HG02973 (cell line): Measurements from ENCODE around the gene MRPS18B.
"Not testable (repeated sequence)": the region's sequence is repeated elsewhere in the genome, so short reads cannot be mapped to it uniquely, and the experiment has no call there.

Experiments
- ATAC-seq: cut with Tn5 transposase; IDR thresholded peaks from one replicate; pipeline ENCODE4 v1.9.1; 2021; ENCODE audit warnings: moderate library complexity; ENCODE audit not compliant: unreplicated experiment

The MRPS18B gene

DNA sequence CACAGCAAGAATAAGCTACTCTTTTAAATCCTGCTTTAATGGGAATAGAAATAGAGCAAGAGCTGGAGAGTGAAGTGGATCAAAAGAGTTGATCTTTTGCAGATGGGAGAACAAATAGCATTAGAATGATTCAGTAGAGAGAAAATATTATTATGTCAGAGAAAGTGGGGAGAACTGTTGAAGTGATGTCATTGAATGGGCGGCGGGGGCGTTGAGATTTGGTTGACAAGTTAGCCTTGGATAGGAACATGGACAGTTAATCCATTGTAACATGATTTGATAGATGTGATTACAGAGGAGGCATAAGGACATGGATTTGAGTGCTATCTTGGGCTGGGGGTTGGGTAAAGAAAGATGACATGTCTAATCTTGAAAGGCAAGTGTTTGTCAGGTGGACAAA lies 18.2 kb downstream of the MRPS18B start:
- ATAC-seq: no peak

- no peak for ATAC-seq
These were observed 22.8 kb downstream of the MRPS18B start for GRCh38 chr6:30640481-30640880.

DNA sequence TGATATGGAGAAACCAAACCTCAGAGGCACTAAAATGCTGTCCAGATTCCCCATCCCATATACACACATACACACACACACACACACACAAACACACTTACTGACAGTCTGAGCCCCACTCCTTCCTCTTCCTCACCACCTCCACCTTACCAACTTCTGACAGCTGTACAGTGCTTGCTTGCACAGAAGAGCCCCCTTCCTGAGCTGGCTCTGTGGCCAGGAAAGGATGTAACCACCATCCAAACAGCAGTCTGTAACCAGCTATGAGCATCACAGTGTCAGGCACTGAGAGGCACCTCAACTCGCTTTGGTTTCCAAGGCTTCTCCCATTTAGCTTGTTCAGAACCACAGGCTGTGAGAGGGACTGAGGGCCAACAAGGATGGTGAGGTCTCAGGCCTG lies 23.4 kb downstream of the MRPS18B start:
- no peak for ATAC-seq

GRCh38 chr6:30643656-30644055 lies 26.0 kb downstream of the MRPS18B start:
- no peak for ATAC-seq

- ATAC-seq: no peak
These were observed 27.1 kb downstream of the MRPS18B start for GRCh38 chr6:30644769-30645168.

DNA sequence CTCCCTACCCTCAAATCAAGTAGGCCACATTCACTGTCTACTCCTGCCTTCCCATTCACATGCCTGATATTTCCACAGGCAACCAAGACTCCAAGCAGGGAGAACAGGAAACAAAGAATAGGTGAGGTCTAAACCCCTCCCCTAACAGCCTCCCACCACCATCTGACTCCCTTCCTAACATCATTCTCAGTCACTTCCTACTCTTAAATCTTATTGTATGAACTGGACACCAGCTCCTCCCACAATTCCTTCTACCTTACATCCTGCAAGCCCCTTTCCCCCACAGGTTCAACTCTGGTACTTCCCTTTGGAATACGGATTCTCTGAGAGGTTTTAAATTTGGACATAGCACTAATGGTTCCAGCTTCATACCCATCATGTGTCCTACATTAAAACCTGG lies 28.3 kb downstream of the MRPS18B start:
- no peak for ATAC-seq

DNA sequence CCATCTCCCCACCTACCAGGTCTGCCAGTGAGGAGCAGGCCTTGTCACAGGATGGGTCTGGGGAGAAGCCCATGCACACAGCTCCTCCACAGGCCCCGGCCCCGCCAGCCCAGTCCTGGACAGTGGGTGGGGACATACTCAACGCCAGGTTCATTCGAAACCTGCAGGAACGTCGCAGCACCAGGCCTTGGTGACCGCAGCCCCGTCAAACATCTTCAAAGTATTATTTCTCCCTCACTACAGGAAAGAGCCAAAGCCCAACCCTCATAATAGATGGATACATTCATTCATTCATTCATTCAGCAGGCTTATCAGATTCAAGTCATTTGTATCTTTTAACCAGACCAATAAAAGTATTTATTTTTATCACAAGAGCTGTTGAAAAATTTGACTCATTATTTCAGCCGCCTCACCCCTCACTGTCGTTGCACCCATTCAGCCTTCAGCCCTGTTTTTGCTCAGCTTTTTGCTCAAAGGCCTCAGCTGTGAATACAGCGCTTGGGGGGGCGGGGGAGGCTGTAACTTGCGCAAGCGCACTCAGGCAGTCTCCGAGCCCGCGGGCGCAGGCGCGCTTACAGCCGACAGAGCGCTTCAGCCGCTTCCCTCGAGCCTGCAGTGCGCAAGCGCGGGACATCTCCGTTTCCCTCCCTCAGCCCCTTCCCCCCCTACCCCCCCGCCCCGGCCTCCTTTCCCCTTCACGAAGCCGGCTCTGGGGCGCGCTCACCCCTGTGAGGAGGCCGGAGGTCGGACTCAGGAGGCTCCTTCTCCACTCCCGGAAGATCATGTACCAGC lies 29.0 kb downstream of the MRPS18B start, which contains the start of gene C6orf136:
C6orf136 (plus strand) TSS at position 684 of the 792 bp plus-strand sequence; CDS start at position 783, 99 bp downstream.
- peak; percentile 41 for ATAC-seq

DNA sequence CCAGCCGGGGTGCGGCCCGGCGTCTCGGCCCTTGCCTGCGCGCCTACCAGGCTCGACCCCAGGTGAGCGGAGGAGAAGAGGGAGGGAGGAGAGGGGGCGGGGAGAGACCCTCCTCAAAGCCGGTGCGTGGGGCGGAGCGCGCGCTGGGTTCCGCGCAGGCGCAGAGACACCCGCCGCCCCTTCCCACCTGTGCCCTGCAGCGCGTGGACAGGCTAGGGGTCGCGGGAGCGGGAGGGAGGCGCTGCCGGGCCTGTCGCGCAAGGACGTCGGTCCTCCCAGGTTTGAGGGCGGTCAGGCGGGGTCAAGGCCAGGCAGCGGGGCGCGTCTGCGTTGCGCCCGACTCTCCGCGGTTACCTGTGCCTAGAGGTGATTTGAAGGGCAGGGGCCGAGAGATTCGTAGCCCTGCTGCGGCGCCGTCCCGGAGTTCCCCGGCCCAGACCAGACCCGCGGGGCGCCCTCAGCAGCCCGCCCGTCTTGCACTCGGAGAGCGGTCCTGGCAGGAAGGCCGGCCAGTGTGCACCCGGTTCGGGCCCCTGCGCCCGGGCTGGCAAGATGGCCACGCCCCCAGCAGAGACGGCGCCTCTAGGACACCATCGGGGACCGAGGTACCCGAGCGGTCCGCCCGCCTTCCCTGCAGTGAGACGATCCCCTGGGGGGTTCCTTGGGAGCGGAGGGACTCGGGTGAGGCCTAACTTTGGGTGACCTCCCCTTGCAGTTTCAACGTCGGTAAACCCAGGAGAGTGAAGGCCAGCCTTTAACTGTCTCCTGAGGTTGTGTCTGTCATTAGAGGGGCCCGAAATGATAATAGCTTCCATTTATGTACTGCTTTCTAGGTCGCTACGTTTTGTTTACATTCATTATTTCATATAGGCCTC lies 29.8 kb downstream of the MRPS18B start:
- ATAC-seq: peak; percentile 64

DNA sequence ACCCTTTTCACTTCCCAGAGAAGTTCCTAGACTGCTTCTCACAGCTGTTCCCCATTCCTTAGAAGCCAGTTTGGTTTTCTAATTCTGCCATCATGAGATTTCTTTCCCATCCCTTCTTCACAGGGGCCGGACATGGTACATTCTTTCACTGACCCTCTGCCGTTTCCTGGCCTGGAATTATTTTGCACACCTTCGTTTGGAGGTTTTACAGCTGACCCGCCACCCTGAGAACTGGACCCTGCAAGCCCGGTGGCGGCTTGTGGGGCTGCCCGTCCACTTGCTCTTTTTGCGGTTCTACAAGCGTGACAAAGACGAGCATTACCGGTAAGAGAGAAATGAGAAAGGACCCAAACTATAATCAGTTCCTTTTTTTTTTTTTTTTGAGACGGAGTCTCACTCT lies 33.5 kb downstream of the MRPS18B start:
- ATAC-seq: no peak

DNA sequence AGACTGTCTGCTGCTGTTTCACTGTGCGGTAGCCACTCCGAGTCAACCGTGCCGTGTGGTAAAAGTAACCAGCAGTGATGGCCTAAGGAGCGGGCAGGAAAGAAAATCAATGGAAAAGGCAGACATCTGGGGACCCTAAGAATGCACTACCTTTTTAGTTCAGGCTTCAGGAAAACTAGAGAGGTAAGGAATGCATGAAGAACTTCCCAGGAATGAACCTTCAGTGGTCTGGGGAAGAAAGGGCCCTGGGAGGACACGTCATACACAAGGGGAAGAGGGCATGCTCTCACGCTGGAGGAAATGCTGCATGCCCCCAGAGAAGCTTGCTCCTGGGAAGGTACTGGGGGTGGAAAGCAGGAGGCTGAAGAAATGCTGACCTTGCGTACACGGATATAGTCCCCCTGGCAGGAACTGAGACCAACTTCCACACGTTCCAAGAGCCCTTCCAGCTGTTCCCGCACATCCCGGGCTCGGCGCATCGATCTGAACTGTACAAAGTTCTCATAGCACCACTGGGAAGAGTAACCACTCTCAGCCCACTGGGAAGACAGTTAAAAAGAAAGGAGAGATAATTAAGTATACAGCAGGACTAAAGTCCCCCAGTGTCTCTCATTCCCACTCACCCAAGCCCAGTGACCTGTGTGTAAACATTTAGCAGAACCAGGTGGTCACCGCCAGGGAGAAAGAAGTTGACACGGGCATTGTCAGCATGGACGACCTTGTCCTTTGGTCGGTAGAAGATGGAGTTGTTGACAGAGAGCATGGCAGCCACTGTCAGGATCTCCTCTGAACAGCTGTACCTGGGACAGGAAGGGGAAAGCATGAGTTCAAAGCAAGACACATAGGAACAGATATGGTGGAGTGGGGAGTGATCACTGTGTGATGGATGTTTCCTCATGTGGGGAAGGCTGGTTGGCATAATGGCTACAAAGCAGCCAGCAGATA lies 37.4 kb downstream of the MRPS18B start:
- no peak for ATAC-seq

DNA sequence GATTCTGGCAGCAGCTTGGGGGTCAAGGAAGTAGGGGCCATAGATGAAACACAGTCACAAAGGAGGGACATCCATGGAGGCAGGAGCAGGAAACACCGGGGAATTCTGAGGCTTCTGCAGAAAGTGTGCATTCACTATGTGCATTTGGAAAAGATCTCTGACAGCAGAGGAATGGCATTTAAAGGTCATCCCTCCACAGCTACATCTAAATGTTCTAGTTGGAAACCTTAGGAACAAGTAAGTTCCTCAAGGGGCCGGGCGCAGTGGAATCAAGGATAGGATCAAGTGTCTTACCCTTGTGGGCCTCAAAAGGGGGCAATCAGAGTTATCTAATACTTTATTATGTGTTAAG lies 38.1 kb downstream of the MRPS18B start:
- no peak for ATAC-seq

- ATAC-seq: no peak
These were observed 38.9 kb downstream of the MRPS18B start for GRCh38 chr6:30656513-30656912.

DNA sequence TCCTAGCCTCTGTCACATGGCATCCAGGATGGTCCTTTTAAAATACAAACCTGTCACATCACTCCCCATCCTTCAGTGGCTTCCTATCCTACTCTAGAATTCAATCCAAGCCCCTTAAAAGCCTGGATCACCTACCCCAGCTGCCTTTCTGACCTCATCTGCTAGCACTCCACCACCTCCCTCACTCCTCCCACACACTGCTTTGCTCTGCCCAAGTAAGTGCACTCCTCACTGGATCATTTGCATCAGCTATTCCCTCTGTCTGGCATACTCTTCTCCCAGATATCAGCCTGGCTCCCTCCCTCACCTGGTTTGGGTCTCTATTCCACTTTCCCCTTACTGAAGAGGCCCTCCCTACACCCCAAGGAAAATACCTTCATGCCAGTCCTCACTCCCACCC lies 39.8 kb downstream of the MRPS18B start:
- ATAC-seq: no peak

DNA sequence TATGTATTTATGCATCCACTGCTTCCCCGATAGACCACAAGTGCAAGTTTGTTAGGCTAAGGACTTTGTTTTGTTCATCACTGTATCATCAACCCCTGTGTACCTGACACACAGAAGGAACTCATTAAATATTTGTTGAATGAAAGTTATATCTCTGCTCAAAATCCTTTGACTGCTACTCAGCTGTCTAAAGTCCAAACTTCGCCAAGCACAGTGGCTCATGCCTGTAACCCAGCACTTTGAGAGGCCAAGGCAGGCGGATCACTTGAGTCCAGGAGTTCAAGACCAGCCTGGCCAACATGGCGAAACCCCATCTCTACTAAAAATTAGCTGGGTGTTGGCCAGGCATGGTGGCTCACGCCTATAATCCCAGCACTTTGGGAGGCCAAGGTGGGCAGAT lies 40.3 kb downstream of the MRPS18B start:
- not testable (repeated sequence) for ATAC-seq

DNA sequence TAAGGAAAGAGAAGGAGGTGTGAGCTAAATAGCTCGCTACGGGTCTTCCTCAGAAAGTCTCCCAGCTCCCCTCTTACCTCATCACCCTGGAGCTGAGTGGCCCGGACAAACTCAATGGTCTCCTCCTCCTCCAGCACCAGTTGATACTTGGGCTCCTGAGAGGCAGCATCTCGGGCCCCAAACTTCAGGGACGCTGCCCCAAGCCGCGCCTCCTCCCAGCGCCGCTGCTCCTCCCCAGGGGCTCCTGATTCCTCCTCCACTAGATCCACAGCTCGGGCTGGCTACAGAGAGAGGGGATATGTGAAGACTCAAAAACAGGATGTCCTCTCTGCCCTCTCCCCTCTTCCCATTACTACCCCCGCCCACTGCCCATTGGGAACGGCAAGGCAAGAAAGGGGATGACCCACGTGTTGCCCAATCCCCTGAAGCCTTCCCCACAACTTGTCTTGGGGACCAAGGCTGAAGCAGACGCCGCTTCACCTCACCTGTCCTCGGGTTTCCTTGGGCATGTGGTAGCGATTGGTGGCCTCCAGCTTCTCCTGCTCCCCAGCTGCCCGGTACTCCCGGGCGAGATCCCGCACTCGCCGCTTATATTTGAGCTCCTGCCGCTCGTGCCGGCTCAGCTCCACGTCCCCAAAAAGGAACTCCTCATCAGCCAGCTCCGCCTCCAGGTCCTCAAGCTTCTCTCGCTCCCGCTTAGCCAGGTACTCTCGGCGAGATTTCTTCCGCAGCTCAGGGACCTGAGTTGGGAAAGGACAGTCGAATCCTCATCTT lies 47.5 kb downstream of the MRPS18B start:
- ATAC-seq: no peak

- ATAC-seq: not testable (repeated sequence)
These were observed 48.7 kb downstream of the MRPS18B start for GRCh38 chr6:30666300-30666699.

GRCh38 chr6:30670760-30671527 lies 53.3 kb downstream of the MRPS18B start:
- ATAC-seq: no peak

- ATAC-seq: peak; percentile 52
These were observed 55.0 kb downstream of the MRPS18B start, which contains the start of gene DHX16 for GRCh38 chr6:30672445-30673253. DHX16 (minus strand) TSS chr6:30673006; CDS start chr6:30672841, 165 bp downstream.
